Measurements from ENCODE around the gene PEX7. TPM values are rescaled to one million over a fixed set of nuclear protein-coding genes. Genes with fewer than 3 reads are reported as not detected.

Gene PEX7
- total and polyA plus RNA-seq, 2 of the 8 experiments (the other 6 are each of a cell fraction or from before 2014, with no cell fraction given), result 6.4 to 11.0 TPM

DNA sequence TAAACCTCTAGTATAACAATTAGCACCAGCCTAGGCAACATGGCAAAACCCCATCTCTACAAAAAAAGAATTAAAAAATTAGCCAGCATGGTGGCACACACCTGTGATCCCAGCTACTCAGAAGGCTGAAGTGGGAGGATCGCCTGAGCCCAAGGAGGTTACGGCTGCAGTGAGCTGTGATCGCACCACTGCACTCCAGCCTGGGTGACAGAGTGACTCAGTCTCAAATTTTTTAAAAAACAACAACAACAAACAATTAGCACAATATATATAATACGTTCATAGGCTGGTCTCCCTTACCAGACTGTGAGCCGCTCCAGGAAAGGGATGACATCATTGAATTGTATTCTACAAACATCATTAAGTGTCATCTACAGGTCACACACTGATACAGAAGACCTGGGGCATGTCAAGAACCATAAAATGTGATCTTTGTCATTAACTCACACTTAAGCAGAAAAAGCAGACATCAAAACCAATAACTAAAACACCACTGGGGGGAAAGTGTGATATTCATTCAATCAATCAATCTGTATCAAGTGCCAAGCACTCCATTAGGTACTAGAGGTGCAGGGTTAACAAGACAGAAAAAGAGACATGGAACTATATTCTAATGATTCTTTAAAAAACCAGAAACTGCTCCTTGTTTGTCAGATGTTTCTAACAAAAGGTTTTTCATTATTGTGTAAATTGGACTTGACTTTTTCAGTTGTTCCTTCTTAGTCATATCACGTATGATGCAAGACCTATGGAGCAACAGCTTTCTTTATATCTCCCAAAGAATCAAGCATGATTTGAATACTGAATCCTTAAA is 48.0 kb upstream of the PEX7 start:
- no peak for DNase-seq (ENCODE audit: low read depth in 1 of 2, low spot score in 2 of 2)
- no peak overlapping the region for H2BK5ac ChIP-seq (ENCODE audit: low read depth, low read length)

More for the DNA sequence above, 48.0 kb upstream of the PEX7 start:
- Histone ChIP-seq H3K9ac (replicated peaks in 1 of 4; ENCODE audit: extremely low read depth in 1 of 4, low read depth in 3 of 4, low read length in 3 of 4) (no peak overlapping the region), H3K9me3 (ENCODE audit: insufficient read depth in 2 of 2, low read depth in 1 of 2, low read length in 1 of 2) (no peaks in the 10 kb centered on the region; a peak in 1 of 4 replicates), H2BK20ac (ENCODE audit: low read length) (no peak overlapping the region), H3K56ac (replicated peaks; ENCODE audit: insufficient read length, low read depth, low read length) (no peak overlapping the region), H3K4ac (replicated peaks; ENCODE audit: insufficient read length, low read depth, low read length) (no peak overlapping the region), H2BK15ac (ENCODE audit: low read length) (no peak overlapping the region), H3K23me2 (ENCODE audit: low read depth, low read length) (no peaks in the 10 kb centered on the region), H4K20me1 (replicated peaks in 1 of 2; ENCODE audit: control insufficient read depth in 1 of 2, insufficient read depth in 2 of 2, low read length in 2 of 2) (no peaks in the 10 kb centered on the region), H3K4me3 (ENCODE audit: extremely low read depth in 1 of 4, insufficient read depth in 2 of 4, low read depth in 3 of 4, low read length in 4 of 4) (no peak overlapping the region), H3K4me2 (ENCODE audit: insufficient read depth in 1 of 2, low read depth in 2 of 2, low read length in 2 of 2) (no peak overlapping the region), H3K79me1 (ENCODE audit: low read depth, low read length) (no peaks in the 10 kb centered on the region), H3K18ac (ENCODE audit: extremely low read depth, low read length) (no peak overlapping the region), H3K4me1 (replicated peaks in 1 of 4; ENCODE audit: control insufficient read depth in 3 of 4, insufficient read depth in 4 of 4, low read length in 3 of 4) (peaks cover 3 to 5% (median 4%) of the 10 kb centered on the region in 4 experiments; a peak in 5 of 7 replicates), H4K91ac (replicated peaks; ENCODE audit: insufficient read length, low read length) (no peak overlapping the region), H2BK12ac (ENCODE audit: low read depth, low read length) (no peak overlapping the region), H4K5ac (ENCODE audit: insufficient read length, low read depth, low read length) (no peak overlapping the region), H3K14ac (ENCODE audit: insufficient read length) (no peak overlapping the region), H2AK5ac (ENCODE audit: low read depth, low read length) (no peak overlapping the region), H2BK120ac (replicated peaks; ENCODE audit: low read depth, low read length) (no peak overlapping the region), H3K27ac (ENCODE audit: low read depth, low read length) (no peak overlapping the region; the same call in 1 of the 2 replicates), H2AFZ (ENCODE audit: low read length) (no peak overlapping the region), H4K8ac (ENCODE audit: extremely low read depth, insufficient read depth, low read length) (no peak overlapping the region), H3K79me2 (ENCODE audit: control insufficient read depth in 1 of 2, insufficient read depth in 2 of 2, low read length in 2 of 2) (no peaks in the 10 kb centered on the region), H3K36me3 (ENCODE audit: control insufficient read depth in 2 of 4, insufficient read depth in 4 of 4, low read length in 3 of 4) (no peaks in the 10 kb centered on the region), H3K23ac (ENCODE audit: insufficient read length) (no peak overlapping the region), H3K27me3 (replicated peaks in 1 of 4; ENCODE audit: control insufficient read depth in 3 of 4, extremely low read depth in 1 of 4, insufficient read depth in 3 of 4, low read length in 3 of 4) (no peaks in the 10 kb centered on the region)
- 74% methylated on average over 6 of the region's 6 CpGs; no CpG with 5 or more reads in 1 of the 2 experiments for WGBS, 2 experiments (ENCODE audit: extremely low coverage in 1 of 2, insufficient coverage in 1 of 2, insufficient read length in 1 of 2, insufficient replicate concordance in 2 of 2, low coverage in 1 of 2, low lambda C conversion rate in 2 of 2, missing lambda C conversion rate in 1 of 2)
- TF ChIP-seq CHD2 (IDR thresholded peaks at IDR 0.05; ENCODE audit: low read length) (no peak), ZNF274 (IDR thresholded peaks at IDR 0.05; ENCODE audit: borderline replicate concordance, extremely low read depth, low read length) (no peak), BCL11A (IDR thresholded peaks at IDR 0.05; ENCODE audit: low read depth in 2 of 2, low read length in 2 of 2) (no peak), RNF2 (IDR thresholded peaks at IDR 0.05; ENCODE audit: borderline replicate concordance, low read depth, low read length, missing control alignments, poor library complexity, severe bottlenecking) (no peak), CEBPB (IDR thresholded peaks at IDR 0.05; ENCODE audit: low read depth, low read length) (no peak; the same call in 1 of the 2 replicates), TEAD4 (IDR thresholded peaks at IDR 0.05; ENCODE audit: low read depth, low read length) (no peak)
- CTCF ChIA-PET (ENCODE audit: partially characterized antibody), result interaction anchor here (1.1 to 1.5 kb wide), 2 partner anchors 30 to 33 kb away, joined by 3 read pairs; no protein-coding TSS in a partner anchor
- POLR2A ChIA-PET (ENCODE audit: partially characterized antibody), result interaction anchor here (1.8 kb wide), 1 partner anchor 10 kb away, joined by 5 read pairs; no protein-coding TSS in a partner anchor
- FAIRE-seq, result no peak

Measured in H1 (cell line).